Heart left ventricle (tissue), 13 donors: ENCODE results near the gene USP8.

Experiments used
- CTCF ChIP-seq, 12 donors: fragments of 200-600 bp; sonication (generic) in 4 of 12; IDR thresholded peaks; one replicate each; pipeline versions ENCODE4 v1.5.0 to v1.8.0; 2018 to 2022; ENCODE audit warnings: antibody characterized with exemption in 12 of 12, mild to moderate bottlenecking in 5 of 12
- POLR2A ChIP-seq, 2 donors: fragments of 450-650 bp; IDR thresholded peaks; one replicate each; pipeline ENCODE4 v1.6.1; 2017; ENCODE audit warnings: antibody characterized with exemption in 2 of 2, mild to moderate bottlenecking in 2 of 2, moderate library complexity in 2 of 2
- donor health status: ischemic (EF 13 %, LVEDD 7.1; RV severe dilation, severe dysfunction).
- donor health status: DM: no; HTN: yes; CAD: no.
- donor health status: DM: no; HTN: no; CAD: no.
- donor health status: ischemic (EF 25% LVEDD 6.9; RV normal size, moderate dysfunction).
- donor health status: ischemic (EF 25% LVEDD 5.7; RV mildly dilated, moderate dysfunction).
- donor health status: ischemic (EF 35%, LVEDD 5.7; RV mildly dilated, moderate dysfunction).
- donor health status: nonischemic (EF 11% LVEDD 7.7; RV severe dilation, severe dysfunction).
- donor health status: DM: yes; HTN: yes; CAD: no.
- donor health status: PGD.
- donor health status: ischemic (EF 29% LVEDD 5.4; RV normal size, mild dysfunction).
- donor health status: nonischemic (EF 23%, LVEDD 6.1; RV moderate dilation, normal function).

DNA sequence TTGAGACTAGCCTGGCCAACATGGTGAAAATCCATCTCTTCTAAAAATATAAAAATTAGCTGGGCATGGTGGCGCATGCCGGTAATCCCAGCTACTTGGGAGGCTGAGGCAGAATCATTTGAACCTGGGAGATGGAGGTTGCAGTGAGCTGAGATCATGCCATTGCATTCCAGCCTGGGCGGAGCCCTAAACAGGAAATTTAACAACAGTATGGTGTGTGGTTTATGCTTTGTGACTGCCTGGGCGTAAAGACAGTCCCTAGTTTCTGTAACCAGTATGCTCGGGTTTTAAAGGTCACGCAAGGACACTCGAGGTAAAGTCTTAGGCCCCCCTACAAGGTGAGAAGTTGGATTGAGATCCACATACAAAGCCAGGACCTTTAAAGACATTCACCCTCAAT lies 78.9 kb downstream of the USP8 start:
- TF ChIP-seq CTCF (IDR thresholded peaks at IDR 0.05) (no peak), POLR2A (IDR thresholded peaks at IDR 0.05) (no peak)
